Ishikawa (cell line): ENCODE measurements around the gene FTO.

ENCODE experiments used
- EP300 ChIP-seq: IDR thresholded peaks from 2 replicates; pipeline ENCODE4 v1.6.1; 2012; ENCODE audit warnings: borderline replicate concordance
- MAX ChIP-seq: IDR thresholded peaks from 2 replicates; pipeline ENCODE4 v1.6.1; 2012
- TCF12 ChIP-seq: IDR thresholded peaks from 2 replicates; pipeline ENCODE4 v1.6.1; 2012; ENCODE audit warnings: low read depth
- ZBTB7A ChIP-seq: IDR thresholded peaks from 2 replicates; pipeline ENCODE4 v1.6.1; 2012; ENCODE audit warnings: low read depth

DNA sequence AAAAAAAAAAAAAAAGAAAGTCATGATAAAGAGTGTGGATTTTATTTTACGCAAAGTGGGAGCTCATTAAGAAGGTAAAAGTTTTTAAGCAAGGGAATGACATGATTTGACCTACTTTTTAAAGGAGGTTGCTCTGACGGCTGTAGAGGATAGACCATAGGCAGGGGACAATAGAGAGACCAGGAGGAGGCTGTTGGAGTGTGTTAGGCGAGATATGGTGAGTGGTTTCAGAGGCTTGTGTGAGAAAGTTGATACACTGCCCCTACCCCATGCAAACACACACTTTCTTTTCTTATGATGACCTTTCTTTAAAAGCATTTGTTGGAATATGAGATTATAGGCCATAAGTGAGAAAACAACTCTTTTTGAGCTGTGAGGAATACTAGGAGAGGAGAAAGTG, 82.0 kb downstream of the FTO start:
- no peak for TF ChIP-seq MAX
- TF ChIP-seq EP300, result no peak
- TF ChIP-seq TCF12, result no peak
- TF ChIP-seq ZBTB7A, result no peak
